Esophagus squamous epithelium (tissue), 5 donors: ENCODE results near the gene VWA1. TPM values are rescaled to one million over a fixed set of nuclear protein-coding genes. Genes with fewer than 3 reads are reported as not detected.

ENCODE experiments used
- DNase-seq: peaks from one replicate; lab custom pipeline; 2025; lab: John Stamatoyannopoulos, UW
- H3K27ac ChIP-seq, 4 donors: fragments of 200-600 bp; sonication (generic); one replicate each; pipeline ENCODE4 v1.5.1; 2016 to 2019; ENCODE audit warnings: mild to moderate bottlenecking in 1 of 4
- H3K27me3 ChIP-seq, 4 donors: fragments of 200-600 bp; sonication (generic); 1 replicate in 3 of 4; 2 replicates in 1 of 4; pipeline versions ENCODE4 v1.5.1 to v1.6.0; 2017 to 2021; ENCODE audit warnings: antibody characterized with exemption in 1 of 4
- H3K36me3 ChIP-seq, 3 donors: fragments of 200-600 bp; sonication (generic); one replicate each; pipeline ENCODE4 v1.5.1; 2016 to 2019
- H3K4me1 ChIP-seq, 3 donors: fragments of 200-600 bp; sonication (generic); one replicate each; pipeline ENCODE4 v1.5.1; 2017 to 2019
- H3K4me3 ChIP-seq, 4 donors: fragments of 200-600 bp; sonication (generic); 1 replicate in 3 of 4; 2 replicates in 1 of 4; pipeline ENCODE4 v1.5.1; 2016 to 2019; ENCODE audit warnings: mild to moderate bottlenecking in 2 of 4, moderate library complexity in 1 of 4
- H3K9me3 ChIP-seq, 3 donors: fragments of 200-600 bp; sonication (generic); one replicate each; pipeline ENCODE4 v1.5.1; 2016 to 2019
- CTCF ChIP-seq, 6 experiments: fragments of 450-650 bp in 4 of 6; fragments of 200-600 bp in 2 of 6; sonication (generic) in 2 of 6; IDR thresholded peaks; one replicate each; pipeline ENCODE4 v1.5.1; 2016 to 2019; ENCODE audit warnings: antibody characterized with exemption in 6 of 6, mild to moderate bottlenecking in 4 of 6, moderate library complexity in 4 of 6
- POLR2A ChIP-seq, 4 donors: fragments of 450-650 bp; IDR thresholded peaks; one replicate each; pipeline ENCODE4 v1.6.1; 2017; ENCODE audit warnings: antibody characterized with exemption in 4 of 4, mild to moderate bottlenecking in 4 of 4, moderate library complexity in 3 of 4
- WGBS, 2 donors: methylation state at CpG; one replicate each; pipeline ENCODE4 v1.1.5; 2018; 5-methylcytosine and 5-hydroxymethylcytosine counted together
- intact Hi-C: fragments of 100-400 bp; cut with DNase I; formaldehyde crosslinking; loops from one replicate; pipeline ENCODE4 v1.15.0; 2022
- total RNA-seq, 4 donors: library from RNA; depleted of rRNA; stranded (reverse); fragments of >200 nt; gene quantifications; one replicate each; pipeline ENCODE4 v1.1.0, GENCODE V29; 2016
- donor health status: DM: yes; HTN: yes; CAD: no.

Gene VWA1
- total RNA-seq, 4 donors from 2014 or later, result 20.0 to 55.0 (median 34.6) TPM

- intact Hi-C loops, result no loop called here
- Histone ChIP-seq H3K27ac (no peak overlapping the region), H3K9me3 (no peaks in the 10 kb centered on the region), H3K36me3 (peaks cover 0 to 19% (median 3%) of the 10 kb centered on the region in 3 donors), H3K4me3 (no peak overlapping the region), H3K27me3 (peaks cover 0 to 23% (median 0%) of the 10 kb centered on the region in 4 donors), H3K4me1 (peaks cover 42 to 77% (median 50%) of the 10 kb centered on the region in 3 donors)
- WGBS, 2 donors, result 77 to 79% methylated on average over 11 of the region's 45 CpGs
- no peak for TF ChIP-seq CTCF (IDR thresholded peaks at IDR 0.05)
- TF ChIP-seq POLR2A (IDR thresholded peaks at IDR 0.05), result no peak
- DNase-seq, result no peak
Measured at GRCh38 chr1:1438531-1439381, 3.3 kb downstream of the VWA1 start.

DNA sequence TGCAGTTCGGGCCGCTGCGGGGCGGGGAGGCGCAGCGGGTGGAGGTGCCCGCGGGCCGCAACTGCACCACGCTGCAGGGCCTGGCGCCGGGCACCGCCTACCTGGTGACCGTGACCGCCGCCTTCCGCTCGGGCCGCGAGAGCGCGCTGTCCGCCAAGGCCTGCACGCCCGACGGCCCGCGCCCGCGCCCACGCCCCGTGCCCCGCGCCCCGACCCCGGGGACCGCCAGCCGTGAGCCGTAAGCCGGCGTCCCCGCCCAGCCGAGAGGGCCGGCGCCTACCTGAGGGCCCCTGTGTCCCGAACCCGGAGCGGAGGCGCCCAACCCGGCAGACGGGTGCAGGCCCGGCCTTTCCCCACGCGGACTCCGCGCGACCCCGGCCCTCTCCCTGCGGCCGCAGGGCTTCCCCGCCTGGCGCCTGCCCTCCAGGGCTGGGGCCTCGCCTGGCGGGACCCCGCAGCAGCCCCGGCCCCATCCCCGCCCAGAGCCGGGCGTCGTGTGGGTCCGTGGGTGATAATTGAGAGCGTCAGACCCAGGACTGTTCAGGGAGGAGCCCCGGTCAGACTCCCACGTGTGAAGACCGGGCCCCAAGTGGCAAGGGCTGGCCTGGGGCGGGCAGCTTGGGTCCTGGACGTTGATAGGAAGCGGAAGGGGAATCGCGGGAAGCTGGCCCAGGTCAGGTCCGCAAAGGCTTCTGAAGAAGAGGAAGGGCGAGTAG is 4.2 kb downstream of the VWA1 start:
- Histone ChIP-seq H3K27me3 (peaks cover 0 to 19% (median 0%) of the 10 kb centered on the region in 4 donors), H3K9me3 (no peaks in the 10 kb centered on the region), H3K36me3 (peaks cover 0 to 19% (median 3%) of the 10 kb centered on the region in 3 donors), H3K4me1 (peaks cover 33 to 68% (median 41%) of the 10 kb centered on the region in 3 donors), H3K4me3 (no peak overlapping the region), H3K27ac (no peak overlapping the region)
- intact Hi-C loops, result no loop called here
- WGBS, 2 donors, result 89 to 94% methylated on average over 4 to 6 of the region's 82 CpGs
- DNase-seq, result no peak
- no peak for TF ChIP-seq POLR2A (IDR thresholded peaks at IDR 0.05)
- TF ChIP-seq CTCF (IDR thresholded peaks at IDR 0.05), result no peak

DNA sequence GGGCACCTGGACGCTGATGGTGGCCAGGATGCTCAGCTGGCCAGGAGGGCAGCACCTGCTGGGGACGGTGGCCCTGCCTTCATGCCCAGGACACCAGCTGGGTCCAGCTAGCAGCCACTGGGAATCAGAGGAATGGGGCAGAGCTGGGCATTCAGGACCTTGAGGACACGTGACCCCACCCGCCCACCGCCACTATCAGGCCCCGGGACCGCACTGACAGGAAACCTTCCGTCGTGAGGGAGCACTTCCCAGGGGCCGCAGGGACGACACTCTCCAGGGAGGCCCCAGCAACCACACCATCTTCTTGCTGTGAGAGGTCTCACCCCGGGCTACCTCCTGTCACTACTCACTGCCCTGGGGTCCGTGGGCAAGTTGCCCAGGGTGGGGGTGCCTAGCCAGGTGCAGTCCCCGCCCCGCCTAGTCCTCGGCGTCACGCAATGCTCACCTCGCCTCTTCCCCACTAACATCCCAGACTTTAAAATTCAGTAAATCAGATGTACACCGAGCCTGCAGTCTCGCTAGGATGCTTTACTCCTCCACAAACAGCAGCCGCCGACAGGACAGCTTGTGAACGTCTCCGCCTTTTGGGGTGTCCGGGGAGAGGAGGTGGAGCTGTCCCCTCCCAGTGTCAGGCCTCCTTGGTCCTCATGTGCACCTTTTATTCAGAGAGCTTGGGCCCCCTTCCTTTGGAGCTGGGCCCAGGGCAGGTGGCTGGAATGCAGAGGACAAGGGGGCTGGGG is 4.9 kb downstream of the VWA1 start:
- DNase-seq, result no peak
- H3K27ac ChIP-seq, result peak overlapping the region in 2 of 4 donors; percentile 14 to 28
- peaks cover 26 to 60% (median 35%) of the 10 kb centered on the region in 3 donors for H3K4me1 ChIP-seq
- H3K4me3 ChIP-seq, result no peak overlapping the region
- peaks cover 0 to 19% (median 3%) of the 10 kb centered on the region in 3 donors for H3K36me3 ChIP-seq
- intact Hi-C loops, result no loop called here
- WGBS, 2 donors, result 66 to 77% methylated on average over 11 to 15 of the region's 26 CpGs
- H3K27me3 ChIP-seq, result peaks cover 0 to 16% (median 0%) of the 10 kb centered on the region in 4 donors
- H3K9me3 ChIP-seq, result no peaks in the 10 kb centered on the region
- TF ChIP-seq CTCF (IDR thresholded peaks at IDR 0.05) (no peak), POLR2A (IDR thresholded peaks at IDR 0.05) (no peak)

DNA sequence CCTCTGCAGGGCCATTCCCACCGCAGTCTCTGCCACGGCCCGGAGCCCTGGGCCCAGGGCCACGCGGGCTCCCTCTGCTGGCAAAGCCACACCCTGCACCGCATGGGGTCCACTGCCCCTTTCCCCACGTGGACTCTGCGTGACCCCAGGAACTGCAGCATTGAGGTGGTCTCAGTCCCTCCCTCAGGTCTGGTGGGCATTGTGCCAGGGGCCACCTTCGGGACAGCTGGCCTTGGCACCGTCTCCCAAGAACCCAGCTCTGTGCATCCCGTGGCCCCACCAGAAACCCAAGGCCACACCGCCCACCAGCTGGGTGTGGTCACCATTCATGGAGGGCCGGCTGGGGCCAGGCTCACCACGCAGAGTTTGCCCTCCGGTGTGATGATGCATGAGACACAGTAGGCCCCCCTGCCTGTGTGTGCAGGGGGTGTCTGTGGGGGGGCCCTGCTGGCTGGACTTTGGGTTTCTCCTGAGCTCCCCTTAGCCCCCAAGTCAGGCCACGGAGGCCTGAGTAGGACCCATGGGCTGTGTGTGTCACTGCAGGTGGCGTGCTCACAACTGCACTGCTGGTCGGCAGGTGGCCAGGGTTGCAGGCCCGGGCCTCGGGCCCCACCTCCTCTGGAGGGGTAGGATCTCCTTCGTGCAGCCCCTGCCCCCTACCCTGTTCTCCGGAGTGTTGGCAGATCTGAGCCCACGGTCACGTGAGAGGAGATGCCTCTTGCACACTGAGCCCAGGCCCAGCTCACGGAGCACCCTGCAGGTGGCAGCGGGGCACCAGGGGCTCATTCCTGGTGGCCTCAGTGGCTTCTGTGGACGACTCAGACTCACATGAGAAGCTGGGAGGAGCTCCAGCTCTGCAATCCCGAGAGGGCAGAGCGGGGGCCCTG is 5.8 kb downstream of the VWA1 start:
- Histone ChIP-seq H3K27ac (peak overlapping the region in 3 of 4 donors; percentile 14 to 30 (median 21)), H3K4me1 (peaks cover 17 to 54% (median 31%) of the 10 kb centered on the region in 3 donors)
- WGBS, 2 donors, result 16% methylated on average over 8 of the region's 29 CpGs; no CpG with 5 or more reads in 1 of the 2 donors

More for the DNA sequence above, 5.8 kb downstream of the VWA1 start:
- H3K27me3 ChIP-seq, result peaks cover 0 to 10% (median 0%) of the 10 kb centered on the region in 4 donors
- no peaks in the 10 kb centered on the region for H3K9me3 ChIP-seq
- H3K36me3 ChIP-seq, result peaks cover 0 to 19% (median 3%) of the 10 kb centered on the region in 3 donors
- TF ChIP-seq POLR2A (IDR thresholded peaks at IDR 0.05), result no peak
- peak; percentile 71 to 91 (median 86) for TF ChIP-seq CTCF (IDR thresholded peaks at IDR 0.05)
- intact Hi-C loops, result no loop called here
- H3K4me3 ChIP-seq, result no peak overlapping the region
- DNase-seq, result no peak
